Activated CD4-positive, alpha-beta T cell treated with anti-CD3 and anti-CD28 coated beads, Interleukin-10, Interleukin-2, amounts not matched to agents 100 ng/mL and 50 ng/mL, durations not matched to agents 16 hours and 8 hours (primary cell): ENCODE measurements around the gene LRRC25.

Source experiments
- DNase-seq: peaks from one replicate; pipeline ENCODE4 v3.0.0-alpha.2; 2020

LRRC25 gene

DNA sequence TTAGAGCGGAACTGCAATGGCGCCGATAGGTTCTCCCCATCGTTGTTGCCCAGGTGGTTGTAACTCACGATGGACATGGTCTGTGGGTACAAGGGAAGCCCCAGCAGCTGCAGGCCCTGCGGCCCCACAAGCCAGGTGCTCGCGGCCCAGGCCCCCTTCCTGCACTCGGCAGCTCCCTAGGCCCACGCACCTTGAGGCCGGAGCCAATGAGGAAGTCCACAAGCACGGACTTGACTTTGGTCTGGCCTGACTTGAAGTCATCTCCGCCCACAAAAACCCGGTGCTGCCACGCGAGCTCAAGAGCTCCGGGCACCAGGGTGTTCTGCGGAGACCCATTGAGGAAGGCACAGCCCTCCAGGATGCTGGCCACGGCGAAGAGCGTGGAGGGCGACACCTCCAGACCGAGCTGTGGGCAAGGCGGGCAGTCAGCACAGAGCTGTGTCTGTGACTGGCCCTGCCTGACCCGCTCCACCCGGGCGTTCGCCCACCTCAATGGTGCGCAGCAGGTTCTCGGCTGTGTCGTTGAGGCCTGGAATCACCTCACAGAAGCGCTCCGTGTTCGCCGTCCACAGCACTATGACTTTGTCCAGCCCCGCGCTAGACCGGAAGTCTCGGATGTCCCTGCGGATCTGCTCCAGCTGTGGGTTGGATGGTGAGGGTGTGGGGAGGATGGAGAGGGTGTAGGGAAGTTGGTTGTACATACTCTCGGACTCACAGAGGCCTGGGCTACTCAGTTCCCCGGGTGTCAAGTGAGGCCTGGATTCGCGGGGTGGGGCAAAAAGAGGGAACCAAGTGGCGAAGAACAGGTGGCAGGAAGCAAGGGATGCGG lies 38.6 kb upstream of the LRRC25 start:
- DNase-seq: no peak

DNA sequence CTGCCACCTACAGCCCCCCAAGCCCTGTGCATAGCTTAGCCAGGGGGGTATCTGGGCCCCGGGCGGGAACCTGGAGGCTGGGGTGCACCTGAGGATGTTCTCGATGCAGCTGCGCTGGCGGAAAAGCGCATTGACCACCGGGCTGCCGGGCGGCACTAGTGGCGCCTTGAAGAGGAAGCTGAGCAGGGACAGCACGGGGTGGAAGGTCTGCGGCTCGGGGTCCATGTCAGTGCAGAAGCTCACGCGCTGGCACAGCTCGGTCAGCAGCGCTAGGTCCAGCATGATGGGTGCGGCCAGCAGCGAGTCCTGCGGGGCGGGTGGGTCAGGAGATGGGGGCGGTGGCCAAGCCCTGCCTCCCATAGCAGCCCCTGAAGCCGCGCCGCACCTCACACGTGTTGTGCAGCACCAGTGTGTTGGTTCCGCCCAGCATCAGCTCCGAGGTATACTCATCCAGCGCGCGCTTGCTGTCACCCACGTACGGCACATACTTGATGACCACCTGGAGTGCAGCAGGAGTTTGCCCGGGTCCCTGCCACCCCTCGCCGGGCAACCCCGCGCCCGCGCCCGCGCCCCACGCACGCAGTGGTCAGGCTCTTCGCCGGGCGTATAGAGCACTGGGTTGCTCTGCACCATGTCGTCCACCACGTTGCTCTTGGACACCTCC lies 37.9 kb upstream of the LRRC25 start:
- DNase-seq: no peak

- DNase-seq: no peak
Measured at GRCh38 chr19:18434411-18435175, 37.2 kb upstream of the LRRC25 start.

- DNase-seq: no peak
Measured at GRCh38 chr19:18433735-18434398, 36.4 kb upstream of the LRRC25 start.

GRCh38 chr19:18433015-18433691 lies 35.7 kb upstream of the LRRC25 start:
- DNase-seq: no peak

DNA sequence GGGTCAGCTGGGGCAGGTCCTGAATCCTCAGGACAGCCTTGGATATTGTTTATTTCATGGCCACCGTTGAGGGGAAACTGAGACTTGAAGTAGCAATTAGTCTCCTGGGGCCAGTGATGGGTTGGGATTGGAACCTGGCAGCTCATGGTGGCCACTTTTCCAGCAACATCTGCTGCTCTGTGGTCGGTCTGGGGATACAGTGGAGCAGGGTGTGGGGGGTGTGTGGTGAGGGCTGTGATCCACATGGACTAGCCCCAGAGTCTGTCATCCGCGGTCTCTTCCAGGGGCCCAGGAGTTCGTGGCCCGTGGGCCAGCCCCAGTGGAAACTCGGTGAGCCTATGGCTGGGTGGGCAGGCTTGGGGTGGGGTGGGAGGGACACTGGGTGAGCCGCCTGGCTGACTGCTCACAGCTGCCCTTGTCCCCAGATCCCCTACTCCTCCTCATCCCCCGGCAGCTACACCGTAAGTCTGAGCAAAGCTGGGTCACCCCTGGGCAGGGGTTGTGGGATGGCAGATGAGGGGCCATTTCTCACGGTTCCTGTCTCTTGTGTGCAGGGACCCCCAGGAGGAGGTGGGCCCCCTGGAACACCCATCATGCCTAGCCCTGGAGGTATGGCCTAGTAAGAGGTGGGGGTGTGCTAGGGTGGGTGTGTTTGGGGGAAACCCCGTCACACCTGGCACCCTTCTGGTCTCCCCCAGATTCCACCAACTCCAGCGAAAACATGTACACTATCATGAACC lies 35.0 kb upstream of the LRRC25 start:
- no peak for DNase-seq

- DNase-seq: no peak
Measured at GRCh38 chr19:18431351-18432197, 34.2 kb upstream of the LRRC25 start.

DNA sequence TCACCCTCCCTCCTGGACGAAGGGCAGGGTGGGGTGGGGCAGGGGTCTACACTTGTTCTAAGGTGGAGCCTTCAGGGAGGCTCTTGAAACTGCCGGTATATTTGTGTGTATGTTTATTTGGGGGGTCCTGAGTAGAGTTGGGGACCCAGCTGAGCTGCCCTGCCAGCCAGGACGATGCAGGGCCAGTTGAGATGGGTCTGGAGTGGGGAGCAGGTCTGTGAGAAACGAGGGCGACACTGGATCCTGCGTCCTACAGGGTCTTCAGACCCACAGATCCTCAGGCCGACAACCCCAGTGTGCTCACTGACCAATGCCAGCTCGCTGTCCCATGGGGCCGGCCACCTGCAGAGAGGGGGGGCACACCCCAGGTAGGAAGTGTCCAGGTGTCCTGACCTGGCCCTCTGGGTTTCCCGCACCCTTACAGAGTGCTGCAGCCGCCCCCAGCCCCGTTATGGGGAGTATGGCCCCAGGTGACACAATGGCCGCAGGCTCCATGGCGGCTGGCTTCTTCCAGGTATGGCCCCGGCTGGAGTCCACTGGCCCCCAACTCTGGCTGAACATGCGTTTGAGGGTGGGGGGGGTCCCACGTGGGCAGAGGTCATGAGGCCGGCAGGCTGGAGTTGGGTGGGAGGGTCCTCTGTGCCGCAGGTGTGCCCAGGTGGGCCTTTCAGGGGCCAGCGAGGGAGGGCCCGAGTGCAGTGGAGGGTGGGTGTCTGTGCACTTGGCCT lies 33.2 kb upstream of the LRRC25 start:
- DNase-seq: no peak

DNA sequence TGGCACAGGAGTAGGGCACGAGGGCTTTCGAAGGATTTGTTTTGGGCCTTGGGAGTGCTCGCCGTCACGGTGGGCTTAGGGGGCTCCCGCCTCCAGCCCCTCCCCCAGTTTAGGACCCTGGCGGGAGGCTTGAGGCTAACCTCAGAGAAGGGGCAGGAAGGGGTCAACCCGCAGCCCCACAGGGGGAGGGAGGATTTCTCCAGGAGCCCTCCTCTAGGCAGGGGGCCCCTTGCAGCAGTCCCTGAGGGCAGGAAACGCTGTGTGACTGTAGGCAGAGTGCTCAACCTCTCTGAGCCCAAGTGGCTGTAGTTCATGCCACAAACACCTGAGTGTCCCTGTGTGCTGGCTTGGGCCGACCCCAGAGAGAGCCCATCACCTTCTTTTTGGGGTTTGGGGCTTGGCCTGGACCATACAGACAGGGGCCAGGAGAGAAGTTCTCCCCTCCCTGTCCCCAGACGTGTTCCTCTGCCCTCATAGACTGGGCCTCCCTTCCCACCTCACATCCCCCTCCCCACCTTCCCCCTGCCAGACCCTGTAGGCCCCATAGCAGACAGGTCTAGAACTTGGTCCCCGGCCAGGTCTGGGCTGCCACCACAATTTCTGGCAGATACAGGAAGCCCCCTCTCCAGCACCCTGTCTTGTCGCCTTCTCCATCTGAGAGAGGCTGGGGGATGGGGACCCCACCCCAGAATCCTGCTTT lies 32.4 kb upstream of the LRRC25 start:
- DNase-seq: no peak

DNA sequence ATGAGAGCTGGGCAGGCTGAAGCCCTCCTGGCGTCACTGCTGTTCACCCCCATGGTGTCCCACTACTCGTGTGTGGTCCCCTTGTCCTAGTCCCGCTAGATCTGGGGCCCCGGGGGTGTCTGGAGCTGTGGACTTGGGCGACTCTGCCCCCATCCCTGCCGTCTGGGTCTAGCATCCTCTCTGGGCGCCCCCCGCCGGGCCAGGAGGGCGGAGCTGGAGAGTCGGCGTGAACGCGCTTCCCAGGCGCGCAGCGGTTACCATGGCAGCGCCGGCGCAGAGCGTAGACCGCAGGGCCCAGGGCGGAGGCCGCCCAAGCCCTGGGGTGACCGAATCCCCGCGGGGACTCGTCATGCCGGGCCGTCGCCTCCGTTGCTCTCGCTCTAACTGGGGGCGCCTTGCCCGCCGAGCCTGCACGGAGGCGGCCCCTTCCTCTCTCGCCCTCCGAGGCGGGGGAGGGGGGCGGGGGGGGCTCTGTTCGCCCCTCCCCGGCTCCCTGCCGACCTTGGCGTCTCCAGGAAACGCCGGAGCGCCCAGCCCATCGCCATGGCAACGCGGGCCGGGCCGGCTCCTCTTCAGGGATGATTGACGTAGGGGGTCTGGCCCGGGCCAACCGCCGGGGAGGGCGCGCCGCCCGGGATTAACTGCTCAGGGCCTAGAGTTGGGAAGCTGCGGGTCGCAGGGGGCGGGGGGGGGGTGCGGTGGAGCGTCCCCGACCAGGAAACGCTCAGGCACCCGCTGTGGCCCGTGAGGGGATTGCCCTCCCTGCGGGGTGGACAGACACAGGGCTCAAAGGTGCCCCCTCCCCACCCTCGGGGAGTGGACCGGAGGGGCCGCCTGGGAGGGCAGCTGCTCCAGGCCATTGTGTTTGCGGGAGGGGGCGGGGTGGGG lies 31.6 kb upstream of the LRRC25 start:
- DNase-seq: peak; percentile 87

- no peak for DNase-seq
Measured at GRCh38 chr19:18428173-18428786, 30.9 kb upstream of the LRRC25 start.

GRCh38 chr19:18427743-18428113 lies 30.3 kb upstream of the LRRC25 start:
- no peak for DNase-seq

GRCh38 chr19:18427080-18427742 lies 29.8 kb upstream of the LRRC25 start:
- no peak for DNase-seq

GRCh38 chr19:18426416-18426767 lies 29.0 kb upstream of the LRRC25 start:
- DNase-seq: no peak

GRCh38 chr19:18425515-18426415 lies 28.3 kb upstream of the LRRC25 start:
- DNase-seq: no peak

DNA sequence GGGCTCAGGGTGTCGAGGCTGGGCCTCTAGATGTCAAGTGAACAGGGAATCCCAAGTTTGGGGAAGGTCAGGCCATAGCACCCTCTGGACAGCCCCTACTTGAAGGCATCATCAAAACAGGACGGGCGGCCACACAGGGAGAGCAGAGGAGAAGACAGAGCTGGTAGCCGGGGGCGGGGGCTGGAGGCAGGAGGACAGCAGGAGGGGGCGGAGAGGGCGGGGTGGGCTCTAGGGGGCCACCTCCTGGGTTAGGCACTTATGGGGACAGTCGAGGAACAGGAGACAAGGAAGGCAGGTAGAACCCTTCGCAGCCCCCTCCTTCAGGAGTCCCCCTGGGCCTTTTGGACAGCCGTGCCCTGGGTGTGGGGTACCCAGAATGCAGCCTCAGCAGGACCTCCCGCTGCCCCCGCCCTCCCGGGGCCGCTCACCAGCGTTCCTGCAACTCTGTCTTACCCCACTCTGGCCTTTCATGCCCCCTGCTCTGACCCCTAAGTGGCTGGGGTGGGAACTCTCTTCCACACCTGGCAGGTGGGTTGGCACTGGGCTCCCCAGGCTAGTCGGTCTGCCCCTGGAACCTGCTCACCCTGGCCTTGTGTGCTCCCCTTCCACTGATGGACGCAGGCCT lies 27.6 kb upstream of the LRRC25 start:
- no peak for DNase-seq
